Measurements from ENCODE around the gene GAP43. TPM values are rescaled to one million over a fixed set of nuclear protein-coding genes. Genes with fewer than 3 reads are reported as not detected.
"Not testable (repeated sequence)": the region's sequence is repeated elsewhere in the genome, so short reads cannot be mapped to it uniquely, and the experiment has no call there.

GAP43 gene
- total RNA-seq, 6 experiments from 2014 or later, result 0.09 TPM; not detected in 5

DNA sequence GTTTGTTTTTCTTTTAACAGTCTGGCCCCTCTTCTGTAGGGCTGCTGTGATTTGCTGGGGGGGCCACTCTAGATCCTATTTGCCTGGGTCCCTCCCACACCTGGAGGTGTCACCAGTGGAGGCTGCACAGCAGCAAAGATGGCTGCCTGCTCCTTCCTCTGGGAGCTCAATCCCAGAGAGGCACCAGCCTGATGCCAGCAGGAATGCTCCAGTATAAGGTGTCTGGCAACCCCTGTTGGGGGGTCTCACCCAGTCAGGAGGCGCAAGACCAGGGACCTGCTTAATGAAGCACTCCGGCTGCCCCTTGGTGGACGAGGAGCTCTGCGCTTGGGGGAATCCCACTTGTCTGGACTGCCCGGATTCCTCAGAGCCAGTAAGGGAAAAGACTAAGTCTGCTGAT is 118.3 kb downstream of the GAP43 start:
- Mint-ChIP-seq H3K27ac (no peak overlapping the region), H3K27me3 (ENCODE audit: insufficient read depth) (no peaks in the 10 kb centered on the region; the same call in none of the 2 replicates), H3K9me3 (peaks cover 8% of the 10 kb centered on the region; the same call in 1 of the 2 replicates), H3K4me3 (no peak overlapping the region), H3K36me3 (ENCODE audit: low read depth) (no peaks in the 10 kb centered on the region), H3K4me1 (ENCODE audit: low read depth) (no peaks in the 10 kb centered on the region)
- TF ChIP-seq, protein P1, sequence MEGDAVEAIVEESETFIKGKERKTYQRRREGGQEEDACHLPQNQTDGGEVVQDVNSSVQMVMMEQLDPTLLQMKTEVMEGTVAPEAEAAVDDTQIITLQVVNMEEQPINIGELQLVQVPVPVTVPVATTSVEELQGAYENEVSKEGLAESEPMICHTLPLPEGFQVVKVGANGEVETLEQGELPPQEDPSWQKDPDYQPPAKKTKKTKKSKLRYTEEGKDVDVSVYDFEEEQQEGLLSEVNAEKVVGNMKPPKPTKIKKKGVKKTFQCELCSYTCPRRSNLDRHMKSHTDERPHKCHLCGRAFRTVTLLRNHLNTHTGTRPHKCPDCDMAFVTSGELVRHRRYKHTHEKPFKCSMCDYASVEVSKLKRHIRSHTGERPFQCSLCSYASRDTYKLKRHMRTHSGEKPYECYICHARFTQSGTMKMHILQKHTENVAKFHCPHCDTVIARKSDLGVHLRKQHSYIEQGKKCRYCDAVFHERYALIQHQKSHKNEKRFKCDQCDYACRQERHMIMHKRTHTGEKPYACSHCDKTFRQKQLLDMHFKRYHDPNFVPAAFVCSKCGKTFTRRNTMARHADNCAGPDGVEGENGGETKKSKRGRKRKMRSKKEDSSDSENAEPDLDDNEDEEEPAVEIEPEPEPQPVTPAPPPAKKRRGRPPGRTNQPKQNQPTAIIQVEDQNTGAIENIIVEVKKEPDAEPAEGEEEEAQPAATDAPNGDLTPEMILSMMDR (IDR thresholded peaks at IDR 0.05), result no peak
- no peak for DNase-seq

DNA sequence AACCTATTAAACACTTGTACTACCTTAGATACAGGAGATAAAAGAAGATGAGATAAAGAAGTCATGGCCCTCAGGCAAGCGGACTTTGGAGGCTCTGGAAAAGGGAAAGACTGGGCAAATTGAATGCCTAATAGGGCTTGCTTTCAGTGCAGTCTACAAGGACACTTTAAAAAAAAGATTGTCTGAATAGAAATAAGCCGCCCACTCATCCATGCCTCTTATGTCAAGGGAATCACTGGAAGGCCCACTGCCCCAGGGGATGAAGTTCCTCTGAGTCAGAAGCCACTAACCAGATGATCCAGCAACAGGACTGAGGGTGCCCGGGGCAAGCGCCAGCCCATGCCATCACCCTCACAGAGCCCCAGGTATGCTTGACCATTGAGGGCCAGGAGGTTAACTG is 121.2 kb downstream of the GAP43 start:
- not testable (repeated sequence) for H3K4me3 Mint-ChIP-seq; H3K27ac Mint-ChIP-seq; H3K4me1 Mint-ChIP-seq (ENCODE audit: low read depth); H3K9me3 Mint-ChIP-seq; H3K27me3 Mint-ChIP-seq (ENCODE audit: insufficient read depth); H3K36me3 Mint-ChIP-seq (ENCODE audit: low read depth); DNase-seq

DNA sequence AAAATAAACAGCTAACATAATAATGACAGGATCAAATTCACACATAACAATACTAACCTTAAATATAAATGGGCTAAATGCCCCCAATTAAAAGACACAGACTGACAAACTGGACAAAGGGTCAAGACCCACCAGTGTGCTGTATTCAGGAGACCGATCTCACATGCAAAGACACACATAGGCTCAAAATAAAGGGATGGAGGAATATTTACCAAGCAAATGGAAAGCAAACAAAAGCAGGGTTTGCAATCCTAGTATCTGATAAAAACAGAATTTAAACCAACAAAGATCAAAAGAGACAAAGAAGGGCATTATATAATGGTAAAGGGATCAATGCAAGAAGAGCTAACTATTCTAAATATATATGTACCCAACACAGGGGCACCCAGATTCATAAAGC is 129.7 kb downstream of the GAP43 start:
- DNase-seq; H3K36me3 Mint-ChIP-seq (ENCODE audit: low read depth); H3K9me3 Mint-ChIP-seq; H3K4me1 Mint-ChIP-seq (ENCODE audit: low read depth); H3K4me3 Mint-ChIP-seq; H3K27ac Mint-ChIP-seq: not testable (repeated sequence)
- H3K27me3 Mint-ChIP-seq (ENCODE audit: insufficient read depth), result peaks cover 18% of the 10 kb centered on the region

DNA sequence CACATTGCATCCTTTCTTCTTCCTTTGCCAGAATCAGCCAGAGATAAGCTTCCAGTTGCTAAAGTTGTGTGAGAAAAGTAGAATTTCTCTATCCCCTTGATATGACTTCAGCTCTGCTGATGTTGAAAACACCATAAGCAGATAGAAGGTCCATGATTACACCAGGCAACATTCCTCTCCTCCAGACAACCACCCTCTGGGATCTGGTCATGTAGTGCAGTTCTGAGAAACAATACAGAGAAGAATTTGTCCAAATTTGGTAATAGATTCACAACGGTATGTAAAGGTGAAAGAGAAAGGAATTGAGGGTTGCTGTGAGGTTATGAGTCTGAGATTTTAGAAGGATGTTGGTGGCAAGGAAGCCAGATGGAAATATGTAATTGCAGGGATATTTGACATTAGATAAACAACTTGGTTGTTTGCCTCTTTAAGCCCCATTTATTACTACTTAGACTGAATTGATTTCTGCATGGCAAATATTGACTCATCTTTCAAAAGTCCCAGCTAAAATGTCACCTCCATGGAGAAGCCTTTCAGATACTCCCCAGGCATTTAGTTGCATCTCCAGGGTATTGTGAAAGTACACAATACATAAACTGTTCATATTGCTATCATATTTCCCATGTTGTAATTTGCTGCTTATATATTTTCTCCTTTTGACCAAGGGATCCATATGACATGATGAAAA is 134.9 kb downstream of the GAP43 start:
- TF ChIP-seq, protein P1 (IDR thresholded peaks at IDR 0.05), result no peak
- no peak for DNase-seq
- no peaks in the 10 kb centered on the region for H3K4me1 Mint-ChIP-seq (ENCODE audit: low read depth)
- H3K9me3 Mint-ChIP-seq, result no peaks in the 10 kb centered on the region
- no peaks in the 10 kb centered on the region for H3K36me3 Mint-ChIP-seq (ENCODE audit: low read depth)
- H3K27me3 Mint-ChIP-seq (ENCODE audit: insufficient read depth), result peaks cover 13% of the 10 kb centered on the region
- no peak overlapping the region for H3K27ac Mint-ChIP-seq
- no peak overlapping the region for H3K4me3 Mint-ChIP-seq

DNA sequence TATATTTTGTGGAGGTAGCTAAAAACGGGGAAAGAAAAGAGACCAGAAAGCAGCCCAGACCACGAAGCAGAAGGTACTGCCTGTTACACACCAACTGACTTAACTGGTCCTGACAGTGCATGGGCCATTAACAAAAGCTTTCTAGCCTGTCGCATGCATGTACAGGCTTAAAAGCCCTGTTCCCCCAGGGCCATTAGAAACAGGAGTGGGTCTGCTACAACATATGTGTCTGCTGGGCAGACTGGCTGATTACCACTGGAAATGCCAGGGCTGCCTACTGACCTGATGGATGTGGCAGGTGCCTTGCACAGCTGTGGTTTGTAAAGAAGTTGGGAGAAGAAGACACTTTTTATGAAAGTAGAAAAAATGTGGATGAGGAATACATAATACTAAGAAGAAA is 137.4 kb downstream of the GAP43 start:
- Mint-ChIP-seq H3K27me3 (ENCODE audit: insufficient read depth) (peaks cover 2% of the 10 kb centered on the region; the same call in 1 of the 2 replicates), H3K27ac (no peak overlapping the region), H3K4me3 (no peak overlapping the region), H3K36me3 (ENCODE audit: low read depth) (no peaks in the 10 kb centered on the region), H3K9me3 (no peaks in the 10 kb centered on the region), H3K4me1 (ENCODE audit: low read depth) (no peaks in the 10 kb centered on the region)
- no peak for DNase-seq
- TF ChIP-seq, protein P1 (IDR thresholded peaks at IDR 0.05), result no peak

DNA sequence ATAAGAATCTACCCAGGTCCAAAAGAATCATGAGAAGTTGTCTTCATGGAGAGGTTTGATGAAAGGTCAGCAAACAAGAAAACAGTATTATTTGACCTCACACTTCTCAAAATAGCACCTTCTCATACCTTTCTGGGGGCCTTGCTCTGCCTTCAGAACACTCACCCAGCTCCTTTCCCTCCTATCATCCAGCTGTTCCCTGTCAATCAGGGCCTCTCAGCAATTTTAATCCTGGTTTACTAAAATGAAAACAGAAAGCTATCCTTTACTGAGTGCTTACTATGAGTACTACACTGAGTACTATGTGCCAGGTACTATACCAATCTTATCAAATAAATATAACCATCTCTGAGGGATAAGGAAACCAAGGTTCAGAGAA is 138.6 kb downstream of the GAP43 start:
- TF ChIP-seq, protein P1 (IDR thresholded peaks at IDR 0.05), result no peak
- H3K36me3 Mint-ChIP-seq (ENCODE audit: low read depth), result no peaks in the 10 kb centered on the region
- no peak for DNase-seq
- H3K4me3 Mint-ChIP-seq, result no peak overlapping the region
- peaks cover 2% of the 10 kb centered on the region; the same call in 1 of the 2 replicates for H3K27me3 Mint-ChIP-seq (ENCODE audit: insufficient read depth)
- H3K4me1 Mint-ChIP-seq (ENCODE audit: low read depth), result peaks cover 7% of the 10 kb centered on the region
- no peak overlapping the region for H3K27ac Mint-ChIP-seq
- H3K9me3 Mint-ChIP-seq, result no peaks in the 10 kb centered on the region
